Kidney capillary endothelial cell (primary cell): ENCODE measurements around the gene VN1R5.
"Not testable (repeated sequence)": the region's sequence is repeated elsewhere in the genome, so short reads cannot be mapped to it uniquely, and the experiment has no call there.

Experiments
- DNase-seq: peaks from one replicate; pipeline ENCODE4 v3.0.0-alpha.2; 2018; ENCODE audit warnings: low spot score

The VN1R5 gene

GRCh38 chr1:247273013-247273412 is 17.1 kb downstream of the VN1R5 start:
- no peak for DNase-seq

GRCh38 chr1:247274605-247275256 is 18.9 kb downstream of the VN1R5 start:
- DNase-seq = no peak

GRCh38 chr1:247277191-247277590 is 21.3 kb downstream of the VN1R5 start:
- DNase-seq = no peak

- no peak for DNase-seq
These were observed 25.2 kb downstream of the VN1R5 start for GRCh38 chr1:247281001-247281574.

GRCh38 chr1:247286134-247286670 is 30.3 kb downstream of the VN1R5 start:
- DNase-seq = no peak

GRCh38 chr1:247287460-247287859 is 31.6 kb downstream of the VN1R5 start:
- DNase-seq = no peak

GRCh38 chr1:247288341-247288740 is 32.5 kb downstream of the VN1R5 start:
- no peak for DNase-seq

- not testable (repeated sequence) for DNase-seq
These were observed 33.5 kb downstream of the VN1R5 start for GRCh38 chr1:247289274-247289892.

- DNase-seq = no peak
These were observed 34.7 kb downstream of the VN1R5 start for GRCh38 chr1:247290576-247290975.

GRCh38 chr1:247291161-247291560 is 35.3 kb downstream of the VN1R5 start:
- no peak for DNase-seq

GRCh38 chr1:247291833-247292561 is 36.1 kb downstream of the VN1R5 start:
- DNase-seq = no peak

GRCh38 chr1:247293047-247293446 is 37.2 kb downstream of the VN1R5 start:
- DNase-seq = no peak

GRCh38 chr1:247294282-247294681 is 38.4 kb downstream of the VN1R5 start:
- DNase-seq = no peak

- DNase-seq = no peak
These were observed 39.4 kb downstream of the VN1R5 start for GRCh38 chr1:247295274-247295684.

- DNase-seq = no peak
These were observed 39.9 kb downstream of the VN1R5 start for GRCh38 chr1:247295746-247296145.

GRCh38 chr1:247296599-247297180 is 40.8 kb downstream of the VN1R5 start:
- no peak for DNase-seq

GRCh38 chr1:247297263-247298123 is 41.6 kb downstream of the VN1R5 start:
- no peak for DNase-seq

- DNase-seq = no peak
These were observed 42.2 kb downstream of the VN1R5 start for GRCh38 chr1:247298124-247298481.

- no peak for DNase-seq
These were observed 42.8 kb downstream of the VN1R5 start for GRCh38 chr1:247298701-247299100.

GRCh38 chr1:247299723-247300381 is 44.0 kb downstream of the VN1R5 start:
- no peak for DNase-seq
